ENCODE data around the gene S100A1.

DNA sequence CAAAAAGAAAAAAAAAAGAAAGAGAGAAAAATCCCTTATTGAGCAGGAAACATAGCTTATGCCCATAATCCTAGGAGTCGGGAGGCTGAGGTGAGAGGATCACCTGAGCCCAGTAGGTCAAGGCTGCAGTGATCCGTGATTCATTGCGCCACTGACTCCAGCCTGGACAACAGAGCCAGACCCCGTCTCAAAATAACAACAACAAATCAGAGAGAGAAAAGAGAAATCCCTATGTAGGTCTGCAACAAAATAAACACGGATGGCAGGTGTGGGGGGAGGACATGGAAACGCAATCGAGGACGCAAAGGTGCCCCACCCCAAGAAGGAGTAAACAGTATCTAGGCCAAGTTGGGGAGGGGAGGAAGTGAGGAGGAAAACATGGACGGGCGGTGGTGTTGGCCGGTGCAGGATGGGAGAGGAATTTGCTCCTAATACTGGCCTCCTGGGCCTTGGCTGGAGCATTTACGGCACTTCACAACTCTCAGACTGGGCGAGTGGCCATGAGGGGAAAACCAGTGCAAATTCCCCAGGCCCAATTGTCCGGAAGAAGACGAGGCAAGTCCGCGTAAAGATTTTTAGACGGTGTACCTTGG is 5.0 kb downstream of the S100A1 start:
- TF ChIP-seq, protein P1, sequence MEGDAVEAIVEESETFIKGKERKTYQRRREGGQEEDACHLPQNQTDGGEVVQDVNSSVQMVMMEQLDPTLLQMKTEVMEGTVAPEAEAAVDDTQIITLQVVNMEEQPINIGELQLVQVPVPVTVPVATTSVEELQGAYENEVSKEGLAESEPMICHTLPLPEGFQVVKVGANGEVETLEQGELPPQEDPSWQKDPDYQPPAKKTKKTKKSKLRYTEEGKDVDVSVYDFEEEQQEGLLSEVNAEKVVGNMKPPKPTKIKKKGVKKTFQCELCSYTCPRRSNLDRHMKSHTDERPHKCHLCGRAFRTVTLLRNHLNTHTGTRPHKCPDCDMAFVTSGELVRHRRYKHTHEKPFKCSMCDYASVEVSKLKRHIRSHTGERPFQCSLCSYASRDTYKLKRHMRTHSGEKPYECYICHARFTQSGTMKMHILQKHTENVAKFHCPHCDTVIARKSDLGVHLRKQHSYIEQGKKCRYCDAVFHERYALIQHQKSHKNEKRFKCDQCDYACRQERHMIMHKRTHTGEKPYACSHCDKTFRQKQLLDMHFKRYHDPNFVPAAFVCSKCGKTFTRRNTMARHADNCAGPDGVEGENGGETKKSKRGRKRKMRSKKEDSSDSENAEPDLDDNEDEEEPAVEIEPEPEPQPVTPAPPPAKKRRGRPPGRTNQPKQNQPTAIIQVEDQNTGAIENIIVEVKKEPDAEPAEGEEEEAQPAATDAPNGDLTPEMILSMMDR (conservative IDR thresholded peaks at IDR 0.05), result no peak
- no peak for TF ChIP-seq ZFX (IDR thresholded peaks at IDR 0.05)
